ENCODE measurements around the gene USH1C.

Gene USH1C

DNA sequence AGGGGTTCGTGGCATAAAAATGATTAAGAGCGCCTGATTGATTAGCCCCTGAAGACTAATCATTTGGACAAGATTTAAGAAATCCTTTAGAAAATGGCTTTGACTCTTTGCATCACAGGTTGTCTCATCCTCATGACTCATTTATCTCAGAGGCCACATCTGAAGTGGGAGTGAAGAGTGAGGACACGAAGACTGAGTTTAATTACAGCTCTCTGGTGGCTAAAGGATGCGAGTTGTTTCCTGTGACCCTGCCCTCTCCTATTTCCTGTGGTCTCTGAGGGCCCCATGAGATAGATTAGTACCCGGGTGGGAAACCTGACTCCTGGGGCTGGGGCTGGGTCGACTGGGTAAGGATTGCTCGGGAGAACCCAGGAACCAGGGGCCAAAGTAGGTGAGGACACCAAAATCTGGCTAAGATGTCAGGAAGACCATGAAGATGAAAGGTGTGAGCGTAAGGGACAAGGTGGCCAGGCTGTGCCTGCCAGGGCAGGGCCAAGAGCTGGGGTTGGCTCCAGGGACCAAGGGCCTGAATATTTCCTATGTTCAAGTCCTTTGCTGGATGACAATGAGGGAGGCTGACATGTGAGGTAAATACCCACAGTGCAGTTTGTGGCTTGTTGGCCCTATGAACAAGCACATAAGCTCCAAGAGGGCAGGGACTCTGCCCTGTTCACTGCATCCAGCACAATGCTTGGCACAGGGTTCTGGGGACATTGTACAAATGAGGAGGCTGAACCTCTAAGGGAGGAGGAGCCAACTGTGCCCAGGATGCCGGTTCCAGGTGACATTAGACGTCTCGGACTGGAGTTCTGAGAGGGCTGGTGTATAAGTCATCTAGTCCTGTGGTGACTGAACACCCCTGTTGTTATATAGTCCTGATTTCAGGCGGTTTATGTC lies 6.5 kb upstream of the USH1C start:
- TF ChIP-seq, protein P1, sequence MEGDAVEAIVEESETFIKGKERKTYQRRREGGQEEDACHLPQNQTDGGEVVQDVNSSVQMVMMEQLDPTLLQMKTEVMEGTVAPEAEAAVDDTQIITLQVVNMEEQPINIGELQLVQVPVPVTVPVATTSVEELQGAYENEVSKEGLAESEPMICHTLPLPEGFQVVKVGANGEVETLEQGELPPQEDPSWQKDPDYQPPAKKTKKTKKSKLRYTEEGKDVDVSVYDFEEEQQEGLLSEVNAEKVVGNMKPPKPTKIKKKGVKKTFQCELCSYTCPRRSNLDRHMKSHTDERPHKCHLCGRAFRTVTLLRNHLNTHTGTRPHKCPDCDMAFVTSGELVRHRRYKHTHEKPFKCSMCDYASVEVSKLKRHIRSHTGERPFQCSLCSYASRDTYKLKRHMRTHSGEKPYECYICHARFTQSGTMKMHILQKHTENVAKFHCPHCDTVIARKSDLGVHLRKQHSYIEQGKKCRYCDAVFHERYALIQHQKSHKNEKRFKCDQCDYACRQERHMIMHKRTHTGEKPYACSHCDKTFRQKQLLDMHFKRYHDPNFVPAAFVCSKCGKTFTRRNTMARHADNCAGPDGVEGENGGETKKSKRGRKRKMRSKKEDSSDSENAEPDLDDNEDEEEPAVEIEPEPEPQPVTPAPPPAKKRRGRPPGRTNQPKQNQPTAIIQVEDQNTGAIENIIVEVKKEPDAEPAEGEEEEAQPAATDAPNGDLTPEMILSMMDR (IDR thresholded peaks at IDR 0.05; ENCODE audit: insufficient read depth, low read depth, low read length, missing control alignments), result no peak
- DNase-seq (ENCODE audit: low read depth), result no peak
- no peak overlapping the region for H3K4me3 ChIP-seq (ENCODE audit: low read depth, low read length)

DNA sequence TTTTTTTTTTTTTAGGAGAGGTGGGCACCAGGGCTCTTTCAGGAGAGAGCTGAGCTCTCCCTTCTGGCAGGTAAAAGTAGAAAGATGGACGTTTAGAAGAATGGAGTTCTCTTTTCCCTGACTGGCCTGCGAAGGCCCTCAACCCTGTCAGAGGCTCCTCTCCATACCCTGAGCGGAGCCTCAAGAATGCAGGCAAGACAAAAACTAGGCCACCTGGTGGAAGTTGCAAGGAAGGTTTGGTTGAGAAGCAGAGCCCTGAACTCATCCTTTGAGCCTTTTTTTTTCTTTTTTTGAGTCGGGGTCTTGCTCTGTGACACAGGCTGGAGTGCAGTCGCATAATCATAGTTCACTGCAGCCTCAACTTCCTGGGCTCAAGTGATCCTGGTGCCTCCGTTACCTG lies 4.2 kb upstream of the USH1C start:
- H3K4me3 ChIP-seq (ENCODE audit: low read depth, low read length), result no peak overlapping the region
- TF ChIP-seq, protein P1 (IDR thresholded peaks at IDR 0.05; ENCODE audit: insufficient read depth, low read depth, low read length, missing control alignments), result peak; percentile 0
- no peak for DNase-seq (ENCODE audit: low read depth)

DNA sequence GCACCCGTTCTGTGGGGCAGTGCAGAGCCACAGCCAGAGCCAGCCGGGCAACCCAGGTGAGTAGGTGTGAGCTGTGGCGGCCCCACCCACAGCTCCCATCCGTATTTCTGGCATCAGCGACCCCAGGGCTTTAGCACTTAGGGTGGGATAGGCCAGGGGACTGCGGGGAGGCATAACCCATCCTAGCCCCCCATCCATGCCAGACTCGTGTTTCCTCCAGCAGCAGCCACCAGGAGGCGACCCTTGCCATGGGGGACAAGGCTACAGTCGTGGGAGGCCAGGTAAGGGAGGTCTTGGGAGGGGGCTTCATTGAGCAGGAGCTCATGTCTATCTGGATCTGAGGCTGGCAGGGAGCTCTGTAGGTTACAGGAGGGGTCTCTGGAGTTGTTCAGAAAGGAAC lies 3.7 kb upstream of the USH1C start:
- no peak for DNase-seq (ENCODE audit: low read depth)
- H3K4me3 ChIP-seq (ENCODE audit: low read depth, low read length), result no peak overlapping the region
- TF ChIP-seq, protein P1 (IDR thresholded peaks at IDR 0.05; ENCODE audit: insufficient read depth, low read depth, low read length, missing control alignments), result no peak

DNA sequence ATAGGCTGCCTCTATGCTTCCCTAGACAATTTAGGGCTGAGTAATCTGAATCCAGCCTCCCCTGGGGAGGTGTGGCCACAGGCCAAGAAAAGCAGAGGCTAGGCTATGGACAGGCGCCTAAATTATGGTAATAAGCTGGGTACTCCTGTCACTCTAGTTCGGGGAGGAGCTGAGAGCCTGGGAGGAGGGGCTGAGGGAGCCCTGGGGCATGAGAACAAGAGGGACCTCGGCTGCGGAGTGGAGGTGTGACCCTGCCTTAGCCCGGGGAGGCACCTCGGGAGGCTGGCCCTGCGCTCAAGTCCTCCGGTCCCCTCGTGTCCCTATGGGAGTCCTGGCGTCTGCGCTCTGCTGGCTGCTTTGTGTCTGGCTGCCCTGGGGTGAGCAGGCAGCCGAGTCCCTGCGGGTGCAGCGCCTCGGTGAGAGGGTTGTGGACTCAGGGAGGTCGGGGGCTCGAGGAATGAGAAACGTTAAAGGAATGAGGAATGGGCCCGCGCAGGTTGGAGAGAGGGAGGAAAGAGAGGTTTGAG lies 2.9 kb upstream of the USH1C start, which contains the start of gene OTOG:
OTOG (plus strand) TSS at position 209 of the 527 bp plus-strand sequence; CDS start at position 323, 114 bp downstream.
- no peak within 1 kb of the TSS for H3K4me3 ChIP-seq (ENCODE audit: low read depth, low read length)
- no peak for DNase-seq (ENCODE audit: low read depth)
- TF ChIP-seq, protein P1 (IDR thresholded peaks at IDR 0.05; ENCODE audit: insufficient read depth, low read depth, low read length, missing control alignments), result no peak

DNA sequence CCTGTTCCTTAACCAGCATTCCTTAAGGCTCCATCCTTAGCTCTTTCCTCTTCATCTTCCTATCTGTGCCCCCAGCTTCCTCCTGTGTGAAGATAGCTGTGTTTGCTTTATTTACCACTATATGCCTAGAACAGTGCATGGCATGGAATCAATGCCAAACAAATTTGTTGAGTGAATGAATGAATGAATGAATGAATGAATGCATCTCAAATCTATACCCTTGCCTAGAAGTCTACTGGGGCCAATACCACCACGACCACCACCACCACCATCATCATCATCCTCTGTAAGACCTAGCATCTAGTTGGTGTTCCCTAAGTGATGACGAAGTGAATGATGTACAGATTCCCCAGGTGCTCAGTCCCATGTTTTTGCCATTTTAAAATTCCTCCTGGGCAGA lies 2.0 kb upstream of the USH1C start:
- no peak for DNase-seq (ENCODE audit: low read depth)

DNA sequence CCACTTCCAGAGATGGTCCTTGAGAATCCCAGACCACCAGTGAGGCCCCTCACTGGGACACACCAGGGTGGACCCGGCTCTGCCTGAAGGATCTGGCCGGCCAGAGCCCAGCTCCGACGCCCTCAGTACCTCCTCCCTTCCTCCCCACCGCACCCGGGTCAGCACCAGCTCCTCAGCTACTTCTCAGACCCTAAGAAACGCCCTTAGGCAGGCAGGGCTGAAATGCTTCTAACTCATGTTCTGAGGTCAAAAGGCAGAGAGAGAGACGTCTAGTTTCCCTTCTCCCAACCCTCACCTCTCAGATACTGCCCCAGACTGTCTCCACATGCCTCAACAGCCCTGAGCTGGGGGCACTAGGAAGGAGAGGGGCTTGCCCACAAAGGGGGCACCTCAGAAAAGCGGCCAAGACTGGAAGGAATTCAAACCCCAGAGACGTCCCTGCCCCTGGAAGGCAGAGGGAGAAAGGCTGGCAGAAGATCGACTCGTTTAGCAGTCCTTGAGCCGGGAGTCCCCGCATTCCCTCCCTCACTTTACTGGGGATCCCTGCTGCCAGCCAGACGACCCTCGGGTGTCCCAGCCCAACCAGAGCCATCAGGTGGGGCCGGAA lies 539 bp downstream of the USH1C start:
- no peak overlapping the region for H3K4me3 ChIP-seq (ENCODE audit: low read depth, low read length)
- no peak for DNase-seq (ENCODE audit: low read depth)
- TF ChIP-seq, protein P1 (IDR thresholded peaks at IDR 0.05; ENCODE audit: insufficient read depth, low read depth, low read length, missing control alignments), result no peak

More for the DNA sequence above, 2.0 kb upstream of the USH1C start:
- TF ChIP-seq, protein P1 (IDR thresholded peaks at IDR 0.05; ENCODE audit: insufficient read depth, low read depth, low read length, missing control alignments), result no peak
- H3K4me3 ChIP-seq (ENCODE audit: low read depth, low read length), result no peak overlapping the region

All from GM12865 (cell line).